ENCODE data around the gene IGFL2. TPM values are rescaled to one million over a fixed set of nuclear protein-coding genes. Genes with fewer than 3 reads are reported as not detected.
"Not testable (repeated sequence)": the region's sequence is repeated elsewhere in the genome, so short reads cannot be mapped to it uniquely, and the experiment has no call there.

The IGFL2 gene
- total and polyA plus RNA-seq, 5 donors, result 0.14 to 0.43 TPM; not detected in 3

- Histone ChIP-seq H3K4me1 (ENCODE audit: control insufficient read depth, insufficient read depth, low read length) (no peaks in the 10 kb centered on the region), H3K27me3 (ENCODE audit: control insufficient read depth, insufficient read depth) (no peaks in the 10 kb centered on the region), H3K27ac (ENCODE audit: low read length) (no peak overlapping the region), H3K4me3 (ENCODE audit: low read length) (no peak overlapping the region), H3K9me3 (ENCODE audit: control insufficient read depth, low read length) (no peaks in the 10 kb centered on the region)
- 76% methylated on average over 4 of the region's 4 CpGs for WGBS
- ATAC-seq (no peak), DNase-seq (no peak)
- intact Hi-C loops (cut with DNase I), result no loop called here
These were observed 5.7 kb upstream of the IGFL2 start for GRCh38 chr19:46142294-46142693.

DNA sequence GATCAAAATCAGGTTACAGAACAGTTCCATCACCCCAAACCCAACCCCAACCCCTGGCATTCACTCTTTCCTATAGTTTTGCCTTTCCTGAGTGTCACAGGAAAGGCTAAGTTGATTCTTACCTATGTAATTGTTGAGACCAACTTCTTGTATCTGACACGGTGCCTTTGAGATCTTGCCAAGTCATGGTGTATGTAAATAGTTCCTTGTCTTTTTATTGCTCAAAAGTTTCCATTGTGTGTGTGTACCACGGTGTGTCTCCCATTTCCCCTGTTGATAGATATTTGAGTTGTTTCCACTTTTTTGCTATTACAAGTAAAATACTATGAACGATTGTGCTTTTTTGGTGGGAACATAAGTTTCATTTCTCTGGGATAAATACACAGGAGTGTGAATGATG, 3.3 kb upstream of the IGFL2 start:
- DNase-seq (no peak), ATAC-seq (no peak)
- no peaks in the 10 kb centered on the region for H3K9me3 ChIP-seq (ENCODE audit: control insufficient read depth, low read length)
- H3K27me3 ChIP-seq (ENCODE audit: control insufficient read depth, insufficient read depth), result no peaks in the 10 kb centered on the region
- intact Hi-C loops (cut with DNase I), result no loop called here
- 53% methylated on average over 3 of the region's 3 CpGs for WGBS
- no peak overlapping the region for H3K27ac ChIP-seq (ENCODE audit: low read length)
- no peaks in the 10 kb centered on the region for H3K4me1 ChIP-seq (ENCODE audit: control insufficient read depth, insufficient read depth, low read length)
- H3K4me3 ChIP-seq (ENCODE audit: low read length), result no peak overlapping the region

GRCh38 chr19:46147166-46147740, 785 bp upstream of the IGFL2 start:
- Histone ChIP-seq H3K9me3 (ENCODE audit: control insufficient read depth, low read length) (no peaks in the 10 kb centered on the region), H3K4me1 (ENCODE audit: control insufficient read depth, insufficient read depth, low read length) (no peaks in the 10 kb centered on the region), H3K27ac (ENCODE audit: low read length) (no peak overlapping the region), H3K27me3 (ENCODE audit: control insufficient read depth, insufficient read depth) (no peaks in the 10 kb centered on the region), H3K4me3 (ENCODE audit: low read length) (no peak overlapping the region)
- intact Hi-C loops (cut with DNase I), result no loop called here
- ATAC-seq (no peak), DNase-seq (no peak)
- WGBS, result 63% methylated on average over 8 of the region's 8 CpGs

DNA sequence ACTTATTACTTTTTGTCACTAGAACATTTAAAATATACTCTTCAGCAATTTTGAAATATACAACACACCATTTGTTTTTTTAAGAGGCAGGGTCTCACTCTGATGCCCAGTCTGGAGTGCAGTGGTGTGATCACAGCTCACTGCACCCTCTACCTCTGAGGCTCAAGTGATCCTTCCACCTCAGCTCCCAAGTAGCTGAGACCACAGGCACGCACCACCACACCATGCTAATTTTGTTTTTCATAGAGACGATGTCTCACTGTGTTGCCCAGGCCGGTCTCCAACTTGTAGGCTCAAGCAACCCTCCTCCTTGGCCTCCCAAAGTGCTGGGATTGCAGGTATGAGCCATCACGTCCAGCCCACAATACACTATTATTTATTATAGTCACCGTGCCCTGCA, 2.6 kb downstream of the IGFL2 start:
- Histone ChIP-seq H3K9me3 (ENCODE audit: control insufficient read depth, low read length) (no peaks in the 10 kb centered on the region), H3K4me3 (ENCODE audit: low read length) (no peak overlapping the region), H3K4me1 (ENCODE audit: control insufficient read depth, insufficient read depth, low read length) (no peaks in the 10 kb centered on the region), H3K27me3 (ENCODE audit: control insufficient read depth, insufficient read depth) (no peaks in the 10 kb centered on the region), H3K27ac (ENCODE audit: low read length) (no peak overlapping the region)
- intact Hi-C loops (cut with DNase I), result no loop called here
- DNase-seq, result no peak
- no peak for ATAC-seq
- WGBS, result 85% methylated on average over 5 of the region's 5 CpGs

GRCh38 chr19:46155237-46155636, 7.2 kb downstream of the IGFL2 start:
- Histone ChIP-seq H3K4me3 (ENCODE audit: low read length) (no peak overlapping the region), H3K4me1 (ENCODE audit: control insufficient read depth, insufficient read depth, low read length) (no peaks in the 10 kb centered on the region), H3K27ac (ENCODE audit: low read length) (no peak overlapping the region), H3K9me3 (ENCODE audit: control insufficient read depth, low read length) (no peaks in the 10 kb centered on the region), H3K27me3 (ENCODE audit: control insufficient read depth, insufficient read depth) (no peaks in the 10 kb centered on the region)
- intact Hi-C loops (cut with DNase I), result no loop called here
- WGBS, result 82% methylated on average over 3 of the region's 3 CpGs
- DNase-seq, result no peak
- no peak for ATAC-seq

GRCh38 chr19:46159418-46160232, 11.6 kb downstream of the IGFL2 start:
- H3K27me3 ChIP-seq (ENCODE audit: control insufficient read depth, insufficient read depth), result no peaks in the 10 kb centered on the region
- no peak for ATAC-seq
- 61% methylated on average over 4 of the region's 4 CpGs for WGBS

GRCh38 chr19:46160233-46160775, 12.3 kb downstream of the IGFL2 start:
- H3K27ac ChIP-seq (ENCODE audit: low read length), result no peak overlapping the region
- no peak for ATAC-seq
- no peaks in the 10 kb centered on the region for H3K4me1 ChIP-seq (ENCODE audit: control insufficient read depth, insufficient read depth, low read length)
- no peak for DNase-seq
- 93% methylated on average over 7 of the region's 7 CpGs for WGBS
- H3K9me3 ChIP-seq (ENCODE audit: control insufficient read depth, low read length), result no peaks in the 10 kb centered on the region
- no peaks in the 10 kb centered on the region for H3K27me3 ChIP-seq (ENCODE audit: control insufficient read depth, insufficient read depth)
- intact Hi-C loops (cut with DNase I), result no loop called here
- no peak overlapping the region for H3K4me3 ChIP-seq (ENCODE audit: low read length)

More at GRCh38 chr19:46159418-46160232, 11.6 kb downstream of the IGFL2 start:
- Histone ChIP-seq H3K4me3 (ENCODE audit: low read length) (no peak overlapping the region), H3K4me1 (ENCODE audit: control insufficient read depth, insufficient read depth, low read length) (no peaks in the 10 kb centered on the region), H3K27ac (ENCODE audit: low read length) (no peak overlapping the region), H3K9me3 (ENCODE audit: control insufficient read depth, low read length) (no peaks in the 10 kb centered on the region)
- no peak for DNase-seq
- intact Hi-C loops (cut with DNase I), result no loop called here

DNA sequence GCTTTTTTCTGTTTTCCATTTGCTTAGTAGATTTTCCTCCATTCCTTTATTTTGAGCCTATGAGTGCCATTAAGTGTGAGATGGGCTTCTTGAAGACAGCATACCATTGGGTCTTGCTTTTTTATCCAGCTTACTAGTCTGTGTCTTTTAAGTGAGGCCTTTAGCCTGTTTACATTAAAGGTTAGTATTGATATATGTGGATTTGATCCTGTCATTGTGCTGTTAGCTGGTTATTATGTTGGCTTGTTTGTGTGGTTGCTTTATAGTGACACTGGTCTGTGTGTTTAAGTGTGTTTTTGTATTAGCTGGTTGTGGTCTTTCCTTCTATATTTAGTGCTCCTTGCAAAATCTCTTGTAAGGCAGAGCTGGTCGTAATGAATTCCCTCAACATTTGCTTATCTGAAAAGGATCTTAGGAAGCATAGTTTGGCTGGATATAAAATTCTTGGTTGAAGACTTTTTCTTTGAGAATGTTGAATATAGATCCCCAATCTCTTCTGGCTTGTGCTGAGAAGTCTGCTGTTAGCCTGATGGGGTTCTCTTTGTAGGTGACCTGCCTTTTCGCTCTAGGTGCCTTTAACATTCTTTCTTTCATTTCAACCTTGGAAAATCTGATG, 13.7 kb downstream of the IGFL2 start:
- H3K4me3 ChIP-seq (ENCODE audit: low read length); intact Hi-C loops (cut with DNase I); H3K27me3 ChIP-seq (ENCODE audit: control insufficient read depth, insufficient read depth); H3K27ac ChIP-seq (ENCODE audit: low read length); H3K4me1 ChIP-seq (ENCODE audit: control insufficient read depth, insufficient read depth, low read length); H3K9me3 ChIP-seq (ENCODE audit: control insufficient read depth, low read length); ATAC-seq; DNase-seq: not testable (repeated sequence)
- WGBS, result 82% methylated on average over 2 of the region's 2 CpGs

DNA sequence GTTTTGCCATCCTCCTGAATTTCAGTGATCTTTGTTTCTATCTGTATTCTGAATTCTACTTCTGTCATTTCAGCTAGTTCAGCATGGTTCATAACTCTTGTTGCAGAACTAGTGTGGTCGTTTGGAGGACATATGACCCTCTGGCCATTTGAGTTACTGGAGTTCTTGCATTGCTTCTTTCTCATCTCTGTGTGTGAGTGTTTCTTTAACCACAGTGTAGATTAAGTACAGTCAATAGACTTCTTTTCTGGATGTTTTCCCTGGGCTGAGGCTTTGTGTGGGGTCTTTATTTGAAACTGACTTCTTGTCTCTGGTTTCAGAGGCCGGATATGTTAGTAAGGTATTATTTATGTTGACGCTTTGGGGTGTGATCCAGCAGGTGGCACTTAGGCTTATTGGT, 14.7 kb downstream of the IGFL2 start:
- no peak overlapping the region for H3K4me3 ChIP-seq (ENCODE audit: low read length)
- no peak overlapping the region for H3K27ac ChIP-seq (ENCODE audit: low read length)
- H3K4me1 ChIP-seq (ENCODE audit: control insufficient read depth, insufficient read depth, low read length), result no peaks in the 10 kb centered on the region
- no peaks in the 10 kb centered on the region for H3K9me3 ChIP-seq (ENCODE audit: control insufficient read depth, low read length)
- 71% methylated on average over 3 of the region's 3 CpGs for WGBS
- H3K27me3 ChIP-seq (ENCODE audit: control insufficient read depth, insufficient read depth), result no peaks in the 10 kb centered on the region
- intact Hi-C loops (cut with DNase I), result no loop called here
- DNase-seq (no peak), ATAC-seq (no peak)

- Histone ChIP-seq H3K4me1 (ENCODE audit: control insufficient read depth, insufficient read depth, low read length) (no peaks in the 10 kb centered on the region), H3K27ac (ENCODE audit: low read length) (no peak overlapping the region), H3K27me3 (ENCODE audit: control insufficient read depth, insufficient read depth) (no peaks in the 10 kb centered on the region), H3K9me3 (ENCODE audit: control insufficient read depth, low read length) (no peaks in the 10 kb centered on the region), H3K4me3 (ENCODE audit: low read length) (no peak overlapping the region)
- ATAC-seq (no peak), DNase-seq (no peak)
- WGBS, result 63% methylated on average over 8 of the region's 8 CpGs
- intact Hi-C loops (cut with DNase I), result no loop called here
These were observed 25.9 kb downstream of the IGFL2 start for GRCh38 chr19:46173886-46174480.
